Measurements from ENCODE around the gene RFTN1.

GRCh38 chr3:16442730-16443129 is 70.8 kb downstream of the RFTN1 start:
- no peak for TF ChIP-seq JUND (IDR thresholded peaks at IDR 0.05)
- no peak for TF ChIP-seq CTCF (IDR thresholded peaks at IDR 0.05; ENCODE audit: low read depth, low read length, missing input control)
- TF ChIP-seq FOXA2 (IDR thresholded peaks at IDR 0.05) = no peak
- no peak for TF ChIP-seq SP1 (IDR thresholded peaks at IDR 0.05)
- no peak for TF ChIP-seq EGR1 (IDR thresholded peaks at IDR 0.05; ENCODE audit: low read depth in 2 of 2)
- no peak for TF ChIP-seq ZBTB33 (IDR thresholded peaks at IDR 0.05)
- no peak for TF ChIP-seq REST (IDR thresholded peaks at IDR 0.05)
- TF ChIP-seq TAF1 (conservative IDR thresholded peaks at IDR 0.05) = no peak
- TF ChIP-seq MAX (IDR thresholded peaks at IDR 0.05) = no peak

All from liver (tissue), 3 donors.